GM10266 (cell line): Measurements from ENCODE around the gene PDE6A.
A peak's percentile ranks its signal among the peaks of the same experiment; 100 is the strongest.

Source experiments
- DNase-seq: peaks from one replicate; pipeline ENCODE4 v3.0.0; 2012; ENCODE audit errors: extremely low spot score
- CTCF ChIP-seq: IDR thresholded peaks from 2 replicates; pipeline ENCODE4 v1.5.1; 2012; ENCODE audit warnings: mild to moderate bottlenecking, low read depth; ENCODE audit not compliant: control insufficient read depth, insufficient read depth; ENCODE audit errors: missing control alignments

PDE6A gene

GRCh38 chr5:149960272-149961185, 15.9 kb upstream of the PDE6A start, which contains the start of gene SLC26A2:
TSS of gene SLC26A2 (plus strand) at chr5:149960758. CDS start at chr5:149977653, 16,895 bp downstream.
- peak; percentile 94 for DNase-seq
- no peak for TF ChIP-seq CTCF

GRCh38 chr5:149959406-149960236, 15.0 kb upstream of the PDE6A start:
- peak; percentile 54 for TF ChIP-seq CTCF
- peak; percentile 55 for DNase-seq

GRCh38 chr5:149957855-149958254, 13.3 kb upstream of the PDE6A start:
- no peak for TF ChIP-seq CTCF
- no peak for DNase-seq

GRCh38 chr5:149956685-149957084, 12.1 kb upstream of the PDE6A start:
- DNase-seq, result no peak
- no peak for TF ChIP-seq CTCF

GRCh38 chr5:149954798-149955197, 10.2 kb upstream of the PDE6A start:
- no peak for DNase-seq
- no peak for TF ChIP-seq CTCF

GRCh38 chr5:149953436-149954121, 9.0 kb upstream of the PDE6A start:
- DNase-seq, result no peak
- no peak for TF ChIP-seq CTCF
